ENCODE measurements around the gene FGF14. TPM values are rescaled to one million over a fixed set of nuclear protein-coding genes. Genes with fewer than 3 reads are reported as not detected.

Gene FGF14
- total and polyA plus RNA-seq, 2 experiments from 2014 or later, result 0.03 TPM; not detected in 1

DNA sequence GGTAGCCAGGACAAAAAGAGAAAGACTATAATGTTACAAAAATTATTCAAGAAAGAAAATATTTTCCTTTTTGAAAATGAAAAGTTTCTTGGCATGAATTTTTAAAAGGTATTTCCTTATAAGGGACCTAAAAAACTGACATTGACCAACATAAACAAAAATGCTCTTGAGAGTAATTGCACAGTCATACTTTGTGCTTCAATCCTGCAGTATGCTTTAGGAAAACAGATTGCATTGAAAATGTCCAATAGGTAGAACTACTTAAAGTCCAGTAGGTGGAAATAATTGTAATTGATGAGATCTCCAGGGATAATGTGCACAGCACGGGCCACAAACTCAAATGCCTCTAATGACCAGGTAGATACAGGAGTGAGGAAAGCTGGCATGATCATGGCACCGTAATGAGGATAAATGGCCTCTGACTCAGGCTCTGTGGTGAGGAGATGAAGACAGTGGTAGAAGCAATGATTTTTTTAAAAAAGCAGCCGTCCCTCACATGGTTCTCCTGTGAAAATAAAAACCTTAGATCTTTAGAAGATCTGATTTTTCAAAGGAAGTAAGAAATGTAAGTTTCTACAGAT is 671.3 kb downstream of the FGF14 start:
- H3K27me3 Mint-ChIP-seq (ENCODE audit: insufficient read depth, low read depth, poor library complexity), result peaks cover 1% of the 10 kb centered on the region

More for the DNA sequence above, 671.3 kb downstream of the FGF14 start:
- H3K27ac ChIP-seq (ENCODE audit: low read depth), result no peak overlapping the region
- H3K27me3 ChIP-seq (ENCODE audit: insufficient read depth), result no peaks in the 10 kb centered on the region
- no peaks in the 10 kb centered on the region for H3K9me2 ChIP-seq (ENCODE audit: insufficient read depth)
- H3K79me2 ChIP-seq (replicated peaks; ENCODE audit: insufficient read depth), result no peaks in the 10 kb centered on the region
- Mint-ChIP-seq H3K36me3 (ENCODE audit: low read depth) (no peaks in the 10 kb centered on the region), H3K4me1 (no peaks in the 10 kb centered on the region), H3K9me3 (no peaks in the 10 kb centered on the region), H3K27ac (no peak overlapping the region), H3K4me3 (no peak overlapping the region)
- H2AFZ ChIP-seq, result no peak overlapping the region
- ATAC-seq (no peak), DNase-seq (ENCODE audit: low spot score) (no peak)
- H3K4me1 ChIP-seq (ENCODE audit: insufficient read depth), result no peaks in the 10 kb centered on the region
- H3K36me3 ChIP-seq (ENCODE audit: insufficient read depth), result no peaks in the 10 kb centered on the region
- no peak overlapping the region for H3K4me3 ChIP-seq
- no peaks in the 10 kb centered on the region for H4K20me1 ChIP-seq (replicated peaks; ENCODE audit: insufficient read depth)
- TF ChIP-seq POLR2AphosphoS5 (IDR thresholded peaks at IDR 0.05; ENCODE audit: low read depth) (no peak), ZNF331 (CRISPR knock-in tag; IDR thresholded peaks at IDR 0.05; ENCODE audit: low read depth) (no peak), NANOG (IDR thresholded peaks at IDR 0.05; ENCODE audit: borderline replicate concordance) (no peak), EZH2phosphoT487 (IDR thresholded peaks at IDR 0.05; ENCODE audit: unreplicated experiment) (no peak), EZH2 (IDR thresholded peaks at IDR 0.05; ENCODE audit: low read depth, unreplicated experiment) (no peak), STAT1 (IDR thresholded peaks at IDR 0.05; ENCODE audit: unreplicated experiment) (no peak), CREB1 (CRISPR knock-in tag; IDR thresholded peaks at IDR 0.05; ENCODE audit: low read depth) (no peak), ZNF114 (CRISPR knock-in tag; IDR thresholded peaks at IDR 0.05) (no peak)
- TF ChIP-seq, protein P1, sequence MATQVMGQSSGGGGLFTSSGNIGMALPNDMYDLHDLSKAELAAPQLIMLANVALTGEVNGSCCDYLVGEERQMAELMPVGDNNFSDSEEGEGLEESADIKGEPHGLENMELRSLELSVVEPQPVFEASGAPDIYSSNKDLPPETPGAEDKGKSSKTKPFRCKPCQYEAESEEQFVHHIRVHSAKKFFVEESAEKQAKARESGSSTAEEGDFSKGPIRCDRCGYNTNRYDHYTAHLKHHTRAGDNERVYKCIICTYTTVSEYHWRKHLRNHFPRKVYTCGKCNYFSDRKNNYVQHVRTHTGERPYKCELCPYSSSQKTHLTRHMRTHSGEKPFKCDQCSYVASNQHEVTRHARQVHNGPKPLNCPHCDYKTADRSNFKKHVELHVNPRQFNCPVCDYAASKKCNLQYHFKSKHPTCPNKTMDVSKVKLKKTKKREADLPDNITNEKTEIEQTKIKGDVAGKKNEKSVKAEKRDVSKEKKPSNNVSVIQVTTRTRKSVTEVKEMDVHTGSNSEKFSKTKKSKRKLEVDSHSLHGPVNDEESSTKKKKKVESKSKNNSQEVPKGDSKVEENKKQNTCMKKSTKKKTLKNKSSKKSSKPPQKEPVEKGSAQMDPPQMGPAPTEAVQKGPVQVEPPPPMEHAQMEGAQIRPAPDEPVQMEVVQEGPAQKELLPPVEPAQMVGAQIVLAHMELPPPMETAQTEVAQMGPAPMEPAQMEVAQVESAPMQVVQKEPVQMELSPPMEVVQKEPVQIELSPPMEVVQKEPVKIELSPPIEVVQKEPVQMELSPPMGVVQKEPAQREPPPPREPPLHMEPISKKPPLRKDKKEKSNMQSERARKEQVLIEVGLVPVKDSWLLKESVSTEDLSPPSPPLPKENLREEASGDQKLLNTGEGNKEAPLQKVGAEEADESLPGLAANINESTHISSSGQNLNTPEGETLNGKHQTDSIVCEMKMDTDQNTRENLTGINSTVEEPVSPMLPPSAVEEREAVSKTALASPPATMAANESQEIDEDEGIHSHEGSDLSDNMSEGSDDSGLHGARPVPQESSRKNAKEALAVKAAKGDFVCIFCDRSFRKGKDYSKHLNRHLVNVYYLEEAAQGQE (IDR thresholded peaks at IDR 0.05; ENCODE audit: unreplicated experiment), result no peak
- TF ChIP-seq, protein P2, sequence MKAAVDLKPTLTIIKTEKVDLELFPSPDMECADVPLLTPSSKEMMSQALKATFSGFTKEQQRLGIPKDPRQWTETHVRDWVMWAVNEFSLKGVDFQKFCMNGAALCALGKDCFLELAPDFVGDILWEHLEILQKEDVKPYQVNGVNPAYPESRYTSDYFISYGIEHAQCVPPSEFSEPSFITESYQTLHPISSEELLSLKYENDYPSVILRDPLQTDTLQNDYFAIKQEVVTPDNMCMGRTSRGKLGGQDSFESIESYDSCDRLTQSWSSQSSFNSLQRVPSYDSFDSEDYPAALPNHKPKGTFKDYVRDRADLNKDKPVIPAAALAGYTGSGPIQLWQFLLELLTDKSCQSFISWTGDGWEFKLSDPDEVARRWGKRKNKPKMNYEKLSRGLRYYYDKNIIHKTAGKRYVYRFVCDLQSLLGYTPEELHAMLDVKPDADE (IDR thresholded peaks at IDR 0.05), result no peak
- TF ChIP-seq, protein P3, sequence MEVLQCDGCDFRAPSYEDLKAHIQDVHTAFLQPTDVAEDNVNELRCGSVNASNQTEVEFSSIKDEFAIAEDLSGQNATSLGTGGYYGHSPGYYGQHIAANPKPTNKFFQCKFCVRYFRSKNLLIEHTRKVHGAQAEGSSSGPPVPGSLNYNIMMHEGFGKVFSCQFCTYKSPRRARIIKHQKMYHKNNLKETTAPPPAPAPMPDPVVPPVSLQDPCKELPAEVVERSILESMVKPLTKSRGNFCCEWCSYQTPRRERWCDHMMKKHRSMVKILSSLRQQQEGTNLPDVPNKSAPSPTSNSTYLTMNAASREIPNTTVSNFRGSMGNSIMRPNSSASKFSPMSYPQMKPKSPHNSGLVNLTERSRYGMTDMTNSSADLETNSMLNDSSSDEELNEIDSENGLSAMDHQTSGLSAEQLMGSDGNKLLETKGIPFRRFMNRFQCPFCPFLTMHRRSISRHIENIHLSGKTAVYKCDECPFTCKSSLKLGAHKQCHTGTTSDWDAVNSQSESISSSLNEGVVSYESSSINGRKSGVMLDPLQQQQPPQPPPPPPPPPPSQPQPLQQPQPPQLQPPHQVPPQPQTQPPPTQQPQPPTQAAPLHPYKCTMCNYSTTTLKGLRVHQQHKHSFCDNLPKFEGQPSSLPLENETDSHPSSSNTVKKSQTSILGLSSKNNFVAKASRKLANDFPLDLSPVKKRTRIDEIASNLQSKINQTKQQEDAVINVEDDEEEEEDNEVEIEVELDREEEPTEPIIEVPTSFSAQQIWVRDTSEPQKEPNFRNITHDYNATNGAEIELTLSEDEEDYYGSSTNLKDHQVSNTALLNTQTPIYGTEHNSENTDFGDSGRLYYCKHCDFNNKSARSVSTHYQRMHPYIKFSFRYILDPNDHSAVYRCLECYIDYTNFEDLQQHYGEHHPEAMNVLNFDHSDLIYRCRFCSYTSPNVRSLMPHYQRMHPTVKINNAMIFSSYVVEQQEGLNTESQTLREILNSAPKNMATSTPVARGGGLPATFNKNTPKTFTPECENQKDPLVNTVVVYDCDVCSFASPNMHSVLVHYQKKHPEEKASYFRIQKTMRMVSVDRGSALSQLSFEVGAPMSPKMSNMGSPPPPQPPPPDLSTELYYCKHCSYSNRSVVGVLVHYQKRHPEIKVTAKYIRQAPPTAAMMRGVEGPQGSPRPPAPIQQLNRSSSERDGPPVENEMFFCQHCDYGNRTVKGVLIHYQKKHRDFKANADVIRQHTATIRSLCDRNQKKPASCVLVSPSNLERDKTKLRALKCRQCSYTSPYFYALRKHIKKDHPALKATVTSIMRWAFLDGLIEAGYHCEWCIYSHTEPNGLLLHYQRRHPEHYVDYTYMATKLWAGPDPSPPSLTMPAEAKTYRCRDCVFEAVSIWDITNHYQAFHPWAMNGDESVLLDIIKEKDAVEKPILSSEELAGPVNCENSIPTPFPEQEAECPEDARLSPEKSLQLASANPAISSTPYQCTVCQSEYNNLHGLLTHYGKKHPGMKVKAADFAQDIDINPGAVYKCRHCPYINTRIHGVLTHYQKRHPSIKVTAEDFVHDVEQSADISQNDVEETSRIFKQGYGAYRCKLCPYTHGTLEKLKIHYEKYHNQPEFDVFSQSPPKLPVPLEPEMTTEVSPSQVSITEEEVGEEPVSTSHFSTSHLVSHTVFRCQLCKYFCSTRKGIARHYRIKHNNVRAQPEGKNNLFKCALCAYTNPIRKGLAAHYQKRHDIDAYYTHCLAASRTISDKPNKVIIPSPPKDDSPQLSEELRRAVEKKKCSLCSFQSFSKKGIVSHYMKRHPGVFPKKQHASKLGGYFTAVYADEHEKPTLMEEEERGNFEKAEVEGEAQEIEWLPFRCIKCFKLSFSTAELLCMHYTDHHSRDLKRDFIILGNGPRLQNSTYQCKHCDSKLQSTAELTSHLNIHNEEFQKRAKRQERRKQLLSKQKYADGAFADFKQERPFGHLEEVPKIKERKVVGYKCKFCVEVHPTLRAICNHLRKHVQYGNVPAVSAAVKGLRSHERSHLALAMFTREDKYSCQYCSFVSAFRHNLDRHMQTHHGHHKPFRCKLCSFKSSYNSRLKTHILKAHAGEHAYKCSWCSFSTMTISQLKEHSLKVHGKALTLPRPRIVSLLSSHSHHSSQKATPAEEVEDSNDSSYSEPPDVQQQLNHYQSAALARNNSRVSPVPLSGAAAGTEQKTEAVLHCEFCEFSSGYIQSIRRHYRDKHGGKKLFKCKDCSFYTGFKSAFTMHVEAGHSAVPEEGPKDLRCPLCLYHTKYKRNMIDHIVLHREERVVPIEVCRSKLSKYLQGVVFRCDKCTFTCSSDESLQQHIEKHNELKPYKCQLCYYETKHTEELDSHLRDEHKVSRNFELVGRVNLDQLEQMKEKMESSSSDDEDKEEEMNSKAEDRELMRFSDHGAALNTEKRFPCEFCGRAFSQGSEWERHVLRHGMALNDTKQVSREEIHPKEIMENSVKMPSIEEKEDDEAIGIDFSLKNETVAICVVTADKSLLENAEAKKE (CRISPR knock-in tag; IDR thresholded peaks at IDR 0.05), result no peak
- H3F3A ChIP-seq (replicated peaks; ENCODE audit: low read depth), result no peaks in the 10 kb centered on the region
- H3K4me2 ChIP-seq, result no peak overlapping the region

Data from GM23338 (cell line).